GM21515 (cell line): ENCODE measurements around the gene DKK2.
"Not testable (repeated sequence)": the region's sequence is repeated elsewhere in the genome, so short reads cannot be mapped to it uniquely, and the experiment has no call there.

Experiments
- ATAC-seq: cut with Tn5 transposase; IDR thresholded peaks from one replicate; pipeline ENCODE4 v1.9.1; 2021; ENCODE audit not compliant: unreplicated experiment

DKK2 gene

GRCh38 chr4:106914223-106914622 is 121.9 kb downstream of the DKK2 start:
- no peak for ATAC-seq

- no peak for ATAC-seq
Observed at GRCh38 chr4:106909486-106910188, 126.5 kb downstream of the DKK2 start.

- not testable (repeated sequence) for ATAC-seq
Observed at GRCh38 chr4:106908049-106908448, 128.1 kb downstream of the DKK2 start.

GRCh38 chr4:106907216-106907615 is 128.9 kb downstream of the DKK2 start:
- ATAC-seq, result no peak

GRCh38 chr4:106906728-106907127 is 129.4 kb downstream of the DKK2 start:
- no peak for ATAC-seq

- peak; percentile 80 for ATAC-seq
Observed at GRCh38 chr4:106898621-106899230, 137.4 kb downstream of the DKK2 start.

GRCh38 chr4:106893903-106894302 is 142.2 kb downstream of the DKK2 start:
- no peak for ATAC-seq

GRCh38 chr4:106893395-106893881 is 142.7 kb downstream of the DKK2 start:
- no peak for ATAC-seq

- no peak for ATAC-seq
Observed at GRCh38 chr4:106892786-106893185, 143.3 kb downstream of the DKK2 start.

- ATAC-seq, result no peak
Observed at GRCh38 chr4:106875340-106875739, 160.8 kb downstream of the DKK2 start.
